Right forelimb (tissue), 1 donor: ENCODE measurements around the gene NR6A1.
"Not testable (repeated sequence)": the region's sequence is repeated elsewhere in the genome, so short reads cannot be mapped to it uniquely, and the experiment has no call there.

Experiments used
- DNase-seq: peaks from one replicate; pipeline ENCODE4 v3.0.0-alpha.2; 2018

Gene NR6A1

GRCh38 chr9:124639637-124640036, 131.5 kb downstream of the NR6A1 start:
- DNase-seq, result no peak

DNA sequence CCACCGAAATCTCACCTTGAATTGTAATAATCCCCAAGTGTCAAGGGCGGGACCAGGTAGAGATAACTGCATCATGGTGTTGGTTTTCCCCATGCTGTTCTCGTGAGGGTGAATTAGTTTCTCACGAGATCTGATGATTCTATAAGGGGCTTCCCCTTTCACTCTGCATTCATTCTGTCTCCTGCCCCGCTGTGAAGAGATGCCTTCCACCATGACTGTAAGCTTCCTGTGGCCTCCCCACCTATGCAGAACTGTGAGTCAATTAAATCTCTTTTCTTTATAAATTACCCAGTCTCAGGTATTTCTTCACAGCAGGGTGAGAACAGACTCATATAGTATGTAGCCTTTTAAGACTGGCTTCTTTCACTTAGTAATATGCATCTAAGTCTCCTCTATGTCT, 135.8 kb downstream of the NR6A1 start:
- DNase-seq, result no peak

DNA sequence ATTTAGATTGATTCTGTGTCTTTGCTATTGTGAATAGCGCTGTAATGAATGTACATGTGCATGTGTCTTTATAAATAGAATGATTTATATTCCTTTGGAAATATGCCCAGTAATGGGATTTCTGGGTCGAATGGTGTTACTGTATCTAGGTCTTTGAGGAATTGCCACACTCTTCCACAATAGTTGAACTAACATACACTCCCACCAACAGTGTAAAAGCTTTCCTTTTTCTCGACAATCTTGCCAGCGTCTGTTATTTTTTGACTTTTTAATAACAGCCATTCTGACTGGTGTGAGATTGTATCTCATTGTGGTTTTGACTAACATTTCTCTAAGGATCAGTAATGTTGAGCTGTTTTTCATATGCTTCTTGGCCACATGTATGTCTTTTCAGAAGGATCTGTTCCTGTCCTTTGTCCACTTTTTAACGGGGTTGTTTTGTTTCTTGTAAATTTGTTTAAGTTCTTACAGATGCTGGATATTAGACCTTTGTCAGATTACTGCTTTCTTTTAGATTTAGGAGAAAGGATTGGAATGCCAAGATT, 139.0 kb downstream of the NR6A1 start:
- DNase-seq, result no peak

DNA sequence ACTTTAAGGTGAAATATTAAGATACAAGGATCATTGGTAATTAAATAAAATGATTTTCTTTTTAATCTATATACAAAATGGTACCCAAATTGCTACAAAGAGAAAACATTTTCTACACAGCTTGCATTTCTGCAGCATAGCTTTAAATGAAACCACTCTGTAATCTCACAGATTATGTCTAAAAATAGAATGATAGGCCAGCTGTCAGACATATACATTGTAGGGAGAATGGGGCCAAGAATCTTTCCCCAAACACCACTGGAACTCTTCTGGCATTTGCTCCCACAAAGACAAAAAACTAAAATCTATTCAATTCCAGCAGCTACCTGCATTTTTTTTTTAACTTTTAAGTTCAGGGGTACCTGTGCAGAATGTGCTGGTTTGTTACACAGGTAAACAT, 139.8 kb downstream of the NR6A1 start:
- DNase-seq, result no peak

DNA sequence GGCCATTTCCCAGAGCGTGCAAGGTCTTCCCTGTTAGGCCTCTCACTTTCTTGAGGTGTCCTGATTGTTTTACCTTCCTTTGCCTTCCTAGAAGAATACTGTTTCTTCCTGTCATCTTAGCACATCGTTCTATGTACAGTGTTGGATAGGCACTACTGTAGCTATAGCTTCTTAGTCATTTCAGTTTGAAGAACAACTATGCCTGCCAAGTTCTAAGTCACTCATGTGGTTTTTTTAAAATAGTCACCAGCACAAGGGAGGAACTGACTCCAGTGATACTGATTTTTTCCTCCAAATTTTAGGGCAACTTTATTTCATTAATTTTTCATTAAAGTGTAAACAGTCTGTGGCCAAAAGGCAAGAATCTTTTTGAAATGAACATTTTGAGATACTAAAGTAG, 141.5 kb downstream of the NR6A1 start:
- DNase-seq, result no peak

- no peak for DNase-seq
These were observed 142.4 kb downstream of the NR6A1 start for GRCh38 chr9:124628741-124629140.

- no peak for DNase-seq
These were observed 144.8 kb downstream of the NR6A1 start for GRCh38 chr9:124626276-124626675.

GRCh38 chr9:124625087-124625486, 146.0 kb downstream of the NR6A1 start:
- no peak for DNase-seq

DNA sequence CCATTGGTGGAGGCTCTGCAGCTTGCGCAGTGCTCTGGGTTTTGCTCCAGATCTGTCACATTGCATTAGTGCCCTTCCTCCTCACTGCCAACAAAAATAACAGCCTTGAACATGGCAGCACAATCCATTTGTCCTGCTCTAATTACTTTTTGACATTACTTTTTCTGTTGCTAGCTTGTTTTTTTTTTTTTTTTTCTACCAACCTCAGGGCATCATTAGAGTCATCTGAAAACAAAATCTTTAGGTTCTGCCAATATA, 146.4 kb downstream of the NR6A1 start:
- DNase-seq, result no peak

DNA sequence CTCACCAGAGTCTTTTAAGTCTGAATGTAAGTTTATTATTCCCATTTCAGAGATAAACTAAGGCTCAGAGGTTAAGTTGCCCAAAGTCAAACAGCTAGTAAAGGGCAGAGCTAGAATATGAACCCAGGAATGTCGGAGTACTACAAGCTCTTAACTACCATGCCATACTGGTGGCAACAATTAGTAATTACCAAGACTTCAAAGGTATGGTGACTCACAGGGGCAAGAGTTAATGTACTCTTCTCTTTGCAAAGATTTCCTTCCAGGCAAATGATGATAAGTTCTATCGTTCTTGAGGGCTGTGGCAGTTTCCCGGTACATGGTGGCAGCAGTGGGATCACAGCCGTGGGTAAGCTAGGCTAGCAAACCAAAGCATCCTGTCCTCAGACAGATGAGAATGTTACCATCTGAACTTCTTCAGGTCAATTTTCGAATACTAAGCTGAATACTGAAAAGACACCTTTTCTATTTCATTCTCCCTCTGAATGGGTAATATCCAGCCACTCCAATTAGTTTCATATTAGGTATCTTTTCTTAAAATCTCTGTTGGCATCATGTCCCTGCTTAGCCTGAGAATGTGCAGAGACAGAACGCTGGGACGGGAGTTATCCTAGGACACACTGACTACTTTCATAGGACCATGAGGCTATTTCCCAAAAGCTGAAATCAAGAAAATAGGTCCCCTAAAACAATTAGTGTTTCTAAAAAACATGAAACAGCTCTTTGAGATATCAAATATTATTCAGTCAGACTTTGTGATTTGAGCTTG, 147.0 kb downstream of the NR6A1 start:
- no peak for DNase-seq

DNA sequence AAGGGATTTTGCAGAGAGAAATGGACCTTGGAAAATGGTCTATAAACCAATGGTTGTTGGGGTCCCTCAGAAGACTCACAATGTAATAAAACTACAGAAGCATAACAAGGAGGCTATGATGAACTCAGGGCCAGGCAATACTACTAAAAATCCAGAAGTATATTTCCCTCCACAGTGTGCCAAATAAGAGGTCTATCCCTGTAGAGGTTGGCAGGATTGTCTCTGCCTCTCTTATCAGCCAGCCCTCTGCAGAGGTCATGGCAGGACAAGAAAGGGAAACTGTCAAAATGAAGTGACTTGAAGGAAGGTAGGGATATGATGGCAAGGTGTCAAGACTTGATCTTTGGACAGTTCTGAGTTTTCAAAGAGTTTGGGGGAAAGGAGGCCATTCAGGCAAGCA, 148.2 kb downstream of the NR6A1 start:
- no peak for DNase-seq

- no peak for DNase-seq
These were observed 149.5 kb downstream of the NR6A1 start for GRCh38 chr9:124621371-124622328.

GRCh38 chr9:124618476-124618875, 152.6 kb downstream of the NR6A1 start:
- DNase-seq, result no peak

DNA sequence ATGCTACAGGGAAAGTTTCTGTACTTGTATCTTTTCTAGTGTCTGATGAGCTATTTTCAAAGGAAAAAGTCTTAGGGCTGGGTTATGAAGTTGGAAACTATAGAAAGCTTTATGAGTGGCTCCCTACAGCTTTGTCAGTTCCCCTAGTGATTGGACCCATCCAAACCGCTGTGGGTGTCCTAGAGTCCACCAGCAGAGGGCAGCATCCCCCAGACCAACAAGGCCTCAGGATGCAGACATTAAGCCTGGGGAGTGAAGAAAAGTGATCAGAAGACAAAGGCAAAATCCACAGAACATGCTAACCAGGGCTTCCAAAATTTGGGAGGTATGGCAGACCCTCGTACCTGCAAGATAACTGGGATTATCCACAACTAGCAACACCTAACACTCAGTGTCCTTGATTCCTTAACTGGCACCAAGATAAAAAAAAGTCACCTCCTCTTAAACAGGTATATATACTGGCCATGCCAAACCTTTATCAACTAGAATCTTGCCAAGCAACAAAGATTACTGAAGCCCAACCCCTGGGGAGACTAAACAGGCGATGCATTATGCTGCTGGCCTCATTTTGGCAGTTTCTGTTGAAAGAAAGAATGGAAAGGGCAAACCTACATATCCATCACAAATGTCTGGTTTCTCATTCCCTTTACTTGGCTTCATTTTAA, 153.5 kb downstream of the NR6A1 start:
- peak; percentile 88 for DNase-seq

DNA sequence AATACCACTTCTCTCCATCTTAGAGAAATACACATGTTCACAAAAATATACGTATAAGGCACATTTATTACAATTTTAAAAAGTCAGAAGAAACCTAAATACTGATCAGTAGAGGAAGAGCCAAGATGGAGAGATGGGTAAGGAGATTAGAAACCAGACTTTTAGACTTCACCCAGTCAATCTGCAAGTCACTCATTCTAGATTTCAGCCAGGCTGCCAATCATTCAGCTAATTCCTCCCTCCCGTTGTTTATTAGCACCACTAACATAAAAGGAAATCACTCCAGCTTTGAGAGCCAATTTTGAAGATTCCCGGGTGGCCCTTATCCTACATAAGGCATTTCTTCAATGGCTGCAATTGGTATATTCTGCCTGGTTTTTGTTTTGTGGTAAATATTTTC, 154.2 kb downstream of the NR6A1 start:
- no peak for DNase-seq

DNA sequence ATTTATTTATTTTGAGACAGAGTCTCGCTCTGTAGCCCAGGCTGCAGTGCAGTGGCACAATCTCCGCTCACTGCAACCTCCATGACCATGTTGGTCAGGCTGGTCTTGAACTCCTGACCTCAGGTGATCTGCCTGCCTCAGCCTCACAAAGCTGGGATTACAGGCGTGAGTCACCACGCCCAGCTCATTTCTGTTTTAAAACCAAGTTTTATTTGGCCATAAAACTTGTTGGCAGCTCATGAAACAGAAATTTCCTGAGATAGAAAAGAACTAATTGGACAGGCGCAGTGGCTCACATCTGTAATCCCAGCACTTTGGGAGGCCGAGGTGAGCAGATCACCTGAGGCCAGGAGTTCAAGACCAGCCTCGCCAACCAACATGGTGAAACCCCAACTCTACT, 155.3 kb downstream of the NR6A1 start:
- not testable (repeated sequence) for DNase-seq

DNA sequence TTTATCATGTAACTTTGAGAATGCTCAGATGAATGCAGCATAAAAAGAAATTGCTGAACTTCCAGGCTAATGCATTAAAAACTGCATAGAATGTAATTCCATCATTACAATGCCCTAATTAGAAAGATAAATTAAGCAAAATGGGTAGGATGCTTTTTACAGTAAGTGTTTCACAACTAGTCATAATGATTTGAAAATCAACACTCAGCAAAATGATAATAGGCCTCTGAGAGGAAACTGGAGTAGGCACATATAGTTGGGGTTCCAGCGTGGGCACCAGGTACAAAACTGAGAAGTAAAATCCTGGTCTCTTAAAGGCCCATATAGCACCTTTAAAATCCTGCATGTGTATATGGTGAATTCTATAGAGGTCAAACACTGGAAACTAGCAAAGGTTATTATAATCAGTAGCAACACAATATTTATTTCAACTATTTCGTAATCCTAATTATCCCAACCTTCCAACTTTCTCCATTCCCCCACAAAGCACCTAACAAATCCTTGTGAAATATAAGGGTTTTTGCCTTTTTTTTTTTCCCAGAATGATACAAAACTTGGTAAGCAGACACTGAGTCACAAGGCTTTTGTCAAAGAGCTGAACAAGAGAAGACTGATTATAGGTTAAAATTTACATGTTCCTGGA, 155.9 kb downstream of the NR6A1 start:
- no peak for DNase-seq

- DNase-seq, result no peak
These were observed 157.3 kb downstream of the NR6A1 start for GRCh38 chr9:124613849-124614248.

GRCh38 chr9:124611106-124611505, 160.0 kb downstream of the NR6A1 start:
- DNase-seq, result no peak

- no peak for DNase-seq
These were observed 165.1 kb downstream of the NR6A1 start for GRCh38 chr9:124606027-124606426.

GRCh38 chr9:124605258-124605657, 165.9 kb downstream of the NR6A1 start:
- no peak for DNase-seq

DNA sequence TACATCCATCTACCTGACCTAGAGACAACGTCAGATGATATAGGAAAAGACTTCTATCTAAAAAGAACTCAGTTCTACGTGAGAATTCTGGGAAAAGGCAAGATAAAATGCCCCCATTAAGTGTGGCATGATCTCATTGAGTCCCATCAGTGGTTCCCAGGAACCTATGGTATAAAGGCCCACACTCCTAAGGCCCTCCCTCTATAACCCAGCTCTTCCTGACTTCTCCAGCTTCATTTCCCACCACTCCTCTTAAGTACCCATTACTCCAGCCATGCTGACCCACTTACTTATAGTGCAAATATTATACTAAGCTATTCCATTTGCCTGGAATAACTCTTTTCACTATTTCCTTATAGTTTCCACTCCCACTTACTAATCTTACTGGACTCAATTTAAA, 168.5 kb downstream of the NR6A1 start:
- DNase-seq, result no peak

DNA sequence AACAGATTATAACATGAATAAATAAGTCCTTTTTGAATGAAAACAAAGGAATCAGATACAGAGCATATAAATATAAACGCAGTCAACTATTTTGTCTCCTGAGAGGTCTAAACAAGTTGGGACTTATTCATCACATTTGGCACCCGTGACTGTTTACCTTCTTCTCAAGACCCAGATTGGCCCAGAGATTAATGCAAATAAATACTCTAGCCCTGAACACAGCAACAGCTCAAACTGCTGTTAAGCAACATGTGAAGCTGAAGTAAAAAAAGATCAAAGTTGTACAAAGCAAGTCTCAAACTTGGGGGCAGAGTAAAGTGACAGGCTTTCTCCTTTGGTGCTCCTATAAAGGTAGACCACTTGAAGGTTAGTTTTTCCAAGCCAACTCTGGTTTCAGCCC, 168.9 kb downstream of the NR6A1 start:
- DNase-seq, result no peak
